HepG2 (cell line): ENCODE data around the gene PLOD2. TPM values are rescaled to one million over a fixed set of nuclear protein-coding genes. Genes with fewer than 3 reads are reported as not detected.

Experiments used
- ATF5 ChIP-seq: sonication (generic); formaldehyde crosslinking; IDR thresholded peaks from 2 replicates; pipeline ENCODE4 v1.4.0; 2020; ENCODE audit warnings: mild to moderate bottlenecking, low read depth, missing genetic modification reagents
- ETV5 ChIP-seq: IDR thresholded peaks from 2 replicates; pipeline ENCODE4 v1.6.1; 2018; ENCODE audit warnings: missing biosample characterization, missing genetic modification reagents, inconsistent platforms, borderline replicate concordance
- HNF1A ChIP-seq, 2 experiments: sonication (generic) in 1 of 2; formaldehyde crosslinking in 1 of 2; IDR thresholded peaks; 2 replicates each; pipeline versions ENCODE4 v1.4.0 to v1.6.1; 2016 to 2020; ENCODE audit warnings: borderline replicate concordance in 1 of 2, low read depth in 1 of 2, mild to moderate bottlenecking in 1 of 2, missing genetic modification reagents in 1 of 2
- HOXA3 ChIP-seq: sonication (generic); formaldehyde crosslinking; IDR thresholded peaks from 2 replicates; pipeline ENCODE4 v1.5.0; 2020; ENCODE audit warnings: missing genetic modification reagents
- KDM5A ChIP-seq: fragments of 200-600 bp; sonication (generic); IDR thresholded peaks from 2 replicates; pipeline ENCODE4 v1.7.0; 2018; ENCODE audit warnings: antibody characterized with exemption, mild to moderate bottlenecking, low read length, borderline replicate concordance
- MEIS1 ChIP-seq: sonication (generic); formaldehyde crosslinking; IDR thresholded peaks from 2 replicates; pipeline ENCODE4 v1.9.0; 2021; ENCODE audit warnings: mild to moderate bottlenecking, missing genetic modification reagents, moderate library complexity, borderline replicate concordance
- RNF2 ChIP-seq: fragments of 450-650 bp; conservative IDR thresholded peaks from 2 replicates; pipeline ENCODE4 v1.6.1; 2016; ENCODE audit warnings: low read depth
- ZFP36L1 ChIP-seq: sonication (generic); formaldehyde crosslinking; IDR thresholded peaks from 2 replicates; pipeline ENCODE4 v1.8.0; 2022; ENCODE audit warnings: mild to moderate bottlenecking, missing genetic modification reagents, moderate library complexity
- ZMYM4 ChIP-seq: sonication (generic); formaldehyde crosslinking; IDR thresholded peaks from 2 replicates; pipeline ENCODE4 v1.8.1; 2023; ENCODE audit warnings: mild to moderate bottlenecking, missing genetic modification reagents
- ZNF333 ChIP-seq: sonication (generic); formaldehyde crosslinking; IDR thresholded peaks from 2 replicates; pipeline ENCODE4 v1.4.0; 2020; ENCODE audit warnings: mild to moderate bottlenecking, missing genetic modification reagents, borderline replicate concordance
- ZSCAN29 ChIP-seq: sonication (generic); formaldehyde crosslinking; conservative IDR thresholded peaks from 2 replicates; pipeline ENCODE4 v1.4.0; 2020; ENCODE audit warnings: mild to moderate bottlenecking, missing genetic modification reagents
- polyA plus RNA-seq, 8 experiments: library from polyadenylated mRNA; depleted of rRNA in 3 of 8; stranded (reverse) in 7 of 8; unstranded in 1 of 8; fragments of >200 nt; fragmentation: Illumina TruSeq in 4 of 8; extraction: Trizol in 4 of 8; gene quantifications; 2 replicates each; pipeline versions ENCODE4 v1.2.1 to v1.2.3, GENCODE V29; 2011 to 2016; ENCODE audit warnings: low read depth in 4 of 8, missing spikeins in 1 of 8, mixed read lengths in 1 of 8; ENCODE audit not compliant: insufficient read depth in 1 of 8
- total RNA-seq, 5 experiments: library from RNA; depleted of rRNA; stranded (reverse); fragments of >200 nt; fragmentation: Illumina TruSeq; extraction: Trizol; gene quantifications; 2 replicates each; pipeline ENCODE4 v1.2.3, GENCODE V29; 2016; ENCODE audit warnings: low read depth in 1 of 5
- TF ChIP-seq, protein P1 (sequence below): sonication (generic); formaldehyde crosslinking; IDR thresholded peaks from 2 replicates; pipeline ENCODE4 v1.4.0; 2020; ENCODE audit warnings: mild to moderate bottlenecking, missing genetic modification reagents

The PLOD2 gene
- total and polyA plus RNA-seq, 2 of the 13 experiments (the other 11 are each of a cell fraction or from before 2014, with no cell fraction given): 107 to 161 TPM

DNA sequence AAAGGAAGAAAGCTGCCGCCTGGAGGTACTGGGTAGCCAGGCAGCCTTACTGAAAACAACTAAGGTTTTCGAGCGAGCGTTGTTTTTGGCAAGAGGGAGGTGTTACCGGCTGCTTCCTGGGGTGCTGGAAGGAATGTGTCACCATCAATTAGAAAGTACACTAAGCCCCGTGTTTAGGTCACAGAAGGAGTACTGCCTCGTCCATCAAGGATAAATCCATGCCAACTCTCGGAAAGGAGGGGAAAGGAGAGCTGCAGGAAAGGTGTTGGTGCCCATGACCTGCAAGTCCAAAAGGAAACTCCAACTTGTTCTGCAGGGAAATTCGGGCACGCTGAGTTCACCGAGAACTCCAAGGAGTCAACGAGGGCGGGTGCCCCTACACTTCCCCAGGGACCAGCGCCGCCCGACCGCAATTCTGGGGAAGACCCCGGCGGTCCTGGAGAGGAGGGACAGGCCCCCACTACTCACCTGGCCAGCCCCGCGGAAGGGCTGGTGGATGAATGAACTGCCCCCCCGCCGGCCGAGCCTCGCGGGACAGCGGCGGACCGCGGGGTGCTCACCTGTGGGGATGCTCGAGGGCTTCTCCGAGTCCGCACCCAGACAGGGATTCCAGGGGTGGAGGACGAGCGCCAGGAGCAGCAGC is 542 bp downstream of the PLOD2 start (continued):
- peak; percentile 17; the same call in 1 of the 2 replicates for TF ChIP-seq ETV5 (CRISPR knock-in tag)
- TF ChIP-seq ZSCAN29 (CRISPR knock-in tag): 0 out of 2 replicates have a peak, but pooled peaks have one; percentile 66
- 0 out of 2 replicates have a peak, but pooled peaks have one; percentile 52 for TF ChIP-seq ZNF333 (CRISPR knock-in tag)
- no peak for TF ChIP-seq HOXA3
- 0 out of 2 replicates have a peak, but pooled peaks have one; percentile 0 for TF ChIP-seq MEIS1
- TF ChIP-seq ATF5 (CRISPR knock-in tag): 0 out of 2 replicates have a peak, but pooled peaks have one; percentile 22
- no peak for TF ChIP-seq HNF1A (IDR thresholded peaks at IDR 0.05; ENCODE audit: low read depth)
- no peak for TF ChIP-seq HNF1A (CRISPR knock-in tag; IDR thresholded peaks at IDR 0.05; ENCODE audit: borderline replicate concordance)
- TF ChIP-seq, protein P1, sequence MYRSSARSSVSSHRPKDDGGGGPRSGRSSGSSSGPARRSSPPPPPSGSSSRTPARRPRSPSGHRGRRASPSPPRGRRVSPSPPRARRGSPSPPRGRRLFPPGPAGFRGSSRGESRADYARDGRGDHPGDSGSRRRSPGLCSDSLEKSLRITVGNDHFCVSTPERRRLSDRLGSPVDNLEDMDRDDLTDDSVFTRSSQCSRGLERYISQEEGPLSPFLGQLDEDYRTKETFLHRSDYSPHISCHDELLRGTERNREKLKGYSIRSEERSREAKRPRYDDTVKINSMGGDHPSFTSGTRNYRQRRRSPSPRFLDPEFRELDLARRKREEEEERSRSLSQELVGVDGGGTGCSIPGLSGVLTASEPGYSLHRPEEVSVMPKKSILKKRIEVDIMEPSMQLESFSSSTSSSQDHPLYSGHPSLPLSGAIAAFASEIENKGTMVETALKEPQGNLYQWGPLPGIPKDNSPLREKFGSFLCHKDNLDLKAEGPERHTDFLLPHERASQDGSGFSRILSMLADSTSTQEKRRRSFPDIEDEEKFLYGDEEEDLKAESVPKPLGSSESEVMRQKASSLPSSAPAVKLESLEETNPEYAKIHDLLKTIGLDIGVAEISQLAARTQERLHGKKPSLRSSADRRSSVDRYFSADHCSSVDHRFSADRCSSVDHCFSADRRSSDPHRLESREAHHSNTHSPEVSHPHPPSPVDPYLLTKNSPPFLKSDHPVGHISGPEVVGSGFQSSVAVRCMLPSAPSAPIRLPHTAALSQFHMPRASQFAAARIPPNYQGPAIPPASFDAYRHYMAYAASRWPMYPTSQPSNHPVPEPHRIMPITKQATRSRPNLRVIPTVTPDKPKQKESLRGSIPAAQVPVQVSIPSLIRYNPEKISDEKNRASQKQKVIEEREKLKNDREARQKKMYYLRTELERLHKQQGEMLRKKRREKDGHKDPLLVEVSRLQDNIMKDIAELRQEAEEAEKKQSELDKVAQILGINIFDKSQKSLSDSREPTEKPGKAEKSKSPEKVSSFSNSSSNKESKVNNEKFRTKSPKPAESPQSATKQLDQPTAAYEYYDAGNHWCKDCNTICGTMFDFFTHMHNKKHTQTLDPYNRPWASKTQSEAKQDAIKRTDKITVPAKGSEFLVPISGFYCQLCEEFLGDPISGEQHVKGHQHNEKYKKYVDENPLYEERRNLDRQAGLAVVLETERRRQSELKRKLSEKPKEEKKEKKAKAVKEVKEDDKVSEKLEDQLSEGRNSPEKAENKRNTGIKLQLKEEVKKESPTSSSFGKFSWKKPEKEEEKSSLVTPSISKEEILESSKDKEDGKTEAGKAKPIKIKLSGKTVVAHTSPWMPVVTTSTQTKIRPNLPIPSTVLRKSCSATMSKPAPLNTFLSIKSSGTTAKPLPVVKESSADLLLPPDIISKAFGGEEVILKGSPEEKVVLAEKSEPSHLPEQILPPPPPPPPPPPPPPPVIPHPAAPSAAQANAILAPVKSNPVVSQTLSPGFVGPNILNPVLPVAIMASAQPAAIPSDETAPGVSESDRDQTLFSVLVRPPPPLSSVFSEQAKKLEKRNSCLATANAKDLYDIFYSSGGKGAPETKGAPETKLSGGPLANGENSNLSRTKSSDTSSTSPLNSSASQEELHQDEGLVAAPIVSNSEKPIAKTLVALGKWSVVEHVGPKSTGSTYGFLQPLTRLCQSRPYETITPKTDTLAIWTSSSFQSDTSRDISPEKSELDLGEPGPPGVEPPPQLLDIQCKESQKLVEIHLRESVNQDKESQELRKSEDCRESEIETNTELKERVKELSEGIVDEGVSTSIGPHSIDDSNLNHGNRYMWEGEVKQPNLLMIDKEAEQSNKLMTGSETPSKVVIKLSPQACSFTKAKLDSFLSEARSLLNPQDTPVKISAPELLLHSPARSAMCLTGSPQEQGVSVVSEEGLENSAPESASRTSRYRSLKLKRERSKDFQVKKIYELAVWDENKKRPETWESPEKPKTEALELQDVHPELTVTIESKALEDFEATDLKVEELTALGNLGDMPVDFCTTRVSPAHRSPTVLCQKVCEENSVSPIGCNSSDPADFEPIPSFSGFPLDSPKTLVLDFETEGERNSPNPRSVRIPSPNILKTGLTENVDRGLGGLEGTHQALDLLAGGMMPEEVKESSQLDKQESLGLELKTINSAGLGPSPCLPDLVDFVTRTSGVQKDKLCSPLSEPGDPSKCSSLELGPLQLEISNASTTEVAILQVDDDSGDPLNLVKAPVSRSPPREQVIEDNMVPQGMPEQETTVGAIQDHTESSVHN (CRISPR knock-in tag): peak; percentile 26; the same call in 1 of the 2 replicates
- TF ChIP-seq ZFP36L1 (CRISPR knock-in tag): no peak
- TF ChIP-seq RNF2: 0 out of 2 replicates have a peak, but pooled peaks have one; percentile 46
- TF ChIP-seq KDM5A: 0 out of 2 replicates have a peak, but pooled peaks have one; percentile 23
- 0 out of 2 replicates have a peak, but pooled peaks have one; percentile 17 for TF ChIP-seq ZMYM4
